GM21381 (cell line): Measurements from ENCODE around the gene NSMF.

Experiments
- ATAC-seq: cut with Tn5 transposase; IDR thresholded peaks from one replicate; pipeline ENCODE4 v1.9.1; 2021; ENCODE audit warnings: mild to moderate bottlenecking, moderate library complexity; ENCODE audit not compliant: unreplicated experiment

The NSMF gene

GRCh38 chr9:137434498-137435380 lies 24.4 kb downstream of the NSMF start:
- no peak for ATAC-seq

- ATAC-seq: no peak
Measured at GRCh38 chr9:137433916-137434431, 25.2 kb downstream of the NSMF start.

GRCh38 chr9:137433349-137433915 lies 25.7 kb downstream of the NSMF start:
- no peak for ATAC-seq

- no peak for ATAC-seq
Measured at GRCh38 chr9:137432687-137433348, 26.3 kb downstream of the NSMF start.

- no peak for ATAC-seq
Measured at GRCh38 chr9:137431416-137431931, 27.7 kb downstream of the NSMF start.

DNA sequence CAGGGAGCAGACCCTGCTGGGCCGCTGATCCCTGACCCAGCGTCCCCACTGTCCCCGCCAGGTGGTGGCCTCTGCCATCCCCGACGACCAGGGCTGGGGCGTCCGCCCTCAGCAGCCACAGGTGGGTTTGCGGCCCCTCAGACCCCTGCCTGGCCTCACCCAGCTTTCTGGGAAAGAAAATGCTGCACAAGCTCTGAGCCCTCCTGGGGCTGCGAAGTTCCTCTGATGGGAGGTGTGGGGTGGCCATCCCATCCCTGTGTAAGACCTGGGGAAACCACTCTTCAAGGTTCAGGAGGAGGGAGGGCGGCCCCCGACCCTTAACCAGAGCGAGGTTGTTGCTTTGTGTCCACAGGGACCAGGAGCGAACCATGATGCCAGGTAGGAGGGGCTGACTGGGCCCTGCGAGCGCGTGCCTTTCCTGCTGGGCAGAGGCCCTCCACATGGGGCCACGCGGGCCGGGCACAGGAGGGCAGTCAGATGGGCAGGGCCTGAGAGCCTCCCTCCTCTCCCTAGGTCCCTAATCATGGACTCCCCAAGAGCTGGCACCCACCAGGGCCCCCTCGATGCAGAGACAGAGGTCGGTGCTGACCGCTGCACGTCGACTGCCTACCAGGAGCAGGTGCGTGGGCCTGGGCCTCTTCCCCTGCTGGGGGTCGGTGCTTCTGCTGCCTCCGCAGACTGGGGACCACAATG lies 28.3 kb downstream of the NSMF start:
- ATAC-seq: no peak

DNA sequence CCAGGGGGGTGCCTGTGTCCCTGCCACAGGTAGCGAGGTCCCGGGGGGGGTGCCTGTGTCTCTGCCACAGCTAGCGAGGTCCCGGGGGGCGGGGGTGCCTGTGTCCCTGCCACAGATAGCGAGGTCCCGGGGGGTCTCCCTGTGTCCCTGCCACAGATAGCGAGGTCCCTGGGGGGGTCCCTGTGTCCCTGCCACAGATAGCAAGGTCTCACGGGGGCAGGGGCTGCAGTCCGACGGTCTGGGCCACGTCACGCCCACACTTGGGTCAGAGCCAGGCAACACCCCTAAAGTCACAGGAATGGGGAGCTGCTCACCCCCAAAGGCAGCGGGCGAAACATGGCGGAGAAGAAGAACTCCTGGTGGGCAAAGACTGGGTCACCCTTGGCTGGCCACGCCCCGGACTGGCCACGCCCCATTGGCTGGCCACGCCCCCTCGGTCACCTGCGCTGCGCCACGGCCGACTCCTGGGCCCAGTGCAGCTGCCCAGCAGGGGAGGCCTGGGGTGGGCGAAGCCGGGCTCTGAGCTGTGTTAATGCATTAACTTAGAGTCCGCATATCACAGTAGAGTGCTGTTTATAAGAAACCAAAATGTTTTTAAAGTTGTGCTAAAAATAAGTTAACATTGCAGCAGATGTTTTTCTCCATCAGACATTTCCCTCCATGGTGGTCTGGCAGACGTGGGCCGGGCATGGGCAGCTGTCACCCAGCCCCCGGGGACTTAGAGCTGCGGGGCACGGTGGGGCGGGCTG lies 29.0 kb downstream of the NSMF start:
- ATAC-seq: no peak

- ATAC-seq: no peak
Measured at GRCh38 chr9:137429546-137429890, 29.6 kb downstream of the NSMF start.

GRCh38 chr9:137428841-137429545 lies 30.1 kb downstream of the NSMF start:
- ATAC-seq: no peak

- ATAC-seq: no peak
Measured at GRCh38 chr9:137428311-137428630, 30.9 kb downstream of the NSMF start.

DNA sequence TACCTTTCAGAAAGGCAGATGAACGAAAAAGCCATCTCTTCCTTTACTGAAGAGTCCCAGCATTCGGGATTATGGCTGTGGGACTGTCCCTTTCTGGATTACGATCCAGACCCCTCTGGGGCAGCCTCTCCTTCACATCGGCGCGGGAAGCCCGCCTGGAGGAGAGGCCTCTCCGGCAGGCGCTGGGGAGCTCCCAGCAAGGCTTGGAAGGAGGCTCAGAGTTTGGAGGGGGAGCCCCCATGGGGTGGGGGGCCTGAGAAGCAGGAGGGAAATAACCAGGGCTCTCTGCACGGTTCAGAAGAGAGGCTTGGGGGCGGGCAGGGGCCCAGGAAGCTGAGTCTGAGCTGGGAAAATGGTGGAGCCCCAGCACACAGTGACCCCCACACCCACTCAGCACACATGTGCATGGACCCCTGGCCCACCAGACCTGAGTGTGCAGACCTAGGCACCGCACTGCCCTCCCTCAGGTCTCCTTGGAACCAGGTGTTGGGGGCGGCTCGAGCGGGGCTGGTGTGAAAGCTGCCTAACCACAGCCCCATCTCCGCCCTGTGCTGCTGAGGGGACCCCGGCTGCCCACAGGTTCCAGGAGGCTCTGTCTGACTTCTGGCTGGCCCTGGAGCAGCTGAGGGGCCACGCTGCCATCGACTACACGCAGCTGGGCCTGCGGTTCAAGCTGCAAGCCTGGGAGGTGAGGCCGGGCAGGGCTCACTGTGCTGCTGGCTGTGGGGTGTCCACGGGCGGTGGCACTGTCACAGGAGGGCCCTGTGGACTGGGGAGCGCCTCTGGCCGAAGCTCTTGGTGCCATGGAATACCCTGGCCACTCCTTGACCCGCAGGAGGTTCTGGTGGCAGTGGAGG lies 31.5 kb downstream of the NSMF start:
- ATAC-seq: no peak

- no peak for ATAC-seq
Measured at GRCh38 chr9:137426018-137426681, 33.0 kb downstream of the NSMF start.

DNA sequence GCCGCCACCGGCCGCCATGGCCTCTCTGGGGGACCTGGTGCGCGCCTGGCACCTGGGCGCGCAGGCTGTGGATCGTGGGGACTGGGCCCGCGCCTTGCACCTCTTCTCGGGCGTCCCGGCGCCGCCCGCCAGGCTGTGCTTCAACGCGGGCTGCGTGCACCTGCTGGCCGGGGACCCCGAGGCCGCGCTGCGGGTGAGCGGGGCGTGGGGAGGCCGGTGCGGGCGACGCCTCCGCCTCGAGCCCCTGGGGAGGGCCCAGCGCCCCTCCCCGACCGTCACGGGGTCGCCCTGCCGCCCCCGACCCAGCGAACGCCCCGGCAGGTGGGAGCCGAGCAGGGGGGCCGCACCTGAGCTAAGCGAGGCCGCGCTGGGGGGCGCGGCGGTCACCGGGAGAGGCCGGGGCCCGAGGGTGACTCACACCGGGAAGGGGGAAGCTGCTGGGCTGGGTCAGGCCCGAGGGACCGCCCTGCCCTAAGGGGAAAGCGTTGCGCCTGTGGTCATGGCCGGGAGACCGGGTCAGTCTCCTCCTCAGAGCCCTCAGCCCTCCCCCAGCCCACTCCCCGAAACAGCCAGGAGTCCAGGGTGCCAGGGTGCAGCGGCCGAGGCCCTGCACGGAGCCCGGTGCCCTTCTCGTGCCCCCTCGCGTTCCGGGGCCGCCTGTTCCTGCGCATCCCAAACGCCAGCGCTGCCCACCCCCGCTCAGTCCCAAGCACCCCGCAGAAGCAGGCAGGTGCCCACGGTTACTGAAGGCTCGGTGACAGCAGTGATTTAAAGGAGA lies 35.4 kb downstream of the NSMF start:
- ATAC-seq: peak; percentile 29

GRCh38 chr9:137422604-137423513 lies 36.3 kb downstream of the NSMF start, which contains the start of the genes EXD3 and NOXA1:
TSS of gene EXD3 (minus strand) at chr9:137423162. CDS start at chr9:137395357, 27,805 bp downstream.
TSS of gene NOXA1 (plus strand) at chr9:137423393. CDS start at chr9:137423530, 137 bp downstream.
- ATAC-seq: peak; percentile 80

DNA sequence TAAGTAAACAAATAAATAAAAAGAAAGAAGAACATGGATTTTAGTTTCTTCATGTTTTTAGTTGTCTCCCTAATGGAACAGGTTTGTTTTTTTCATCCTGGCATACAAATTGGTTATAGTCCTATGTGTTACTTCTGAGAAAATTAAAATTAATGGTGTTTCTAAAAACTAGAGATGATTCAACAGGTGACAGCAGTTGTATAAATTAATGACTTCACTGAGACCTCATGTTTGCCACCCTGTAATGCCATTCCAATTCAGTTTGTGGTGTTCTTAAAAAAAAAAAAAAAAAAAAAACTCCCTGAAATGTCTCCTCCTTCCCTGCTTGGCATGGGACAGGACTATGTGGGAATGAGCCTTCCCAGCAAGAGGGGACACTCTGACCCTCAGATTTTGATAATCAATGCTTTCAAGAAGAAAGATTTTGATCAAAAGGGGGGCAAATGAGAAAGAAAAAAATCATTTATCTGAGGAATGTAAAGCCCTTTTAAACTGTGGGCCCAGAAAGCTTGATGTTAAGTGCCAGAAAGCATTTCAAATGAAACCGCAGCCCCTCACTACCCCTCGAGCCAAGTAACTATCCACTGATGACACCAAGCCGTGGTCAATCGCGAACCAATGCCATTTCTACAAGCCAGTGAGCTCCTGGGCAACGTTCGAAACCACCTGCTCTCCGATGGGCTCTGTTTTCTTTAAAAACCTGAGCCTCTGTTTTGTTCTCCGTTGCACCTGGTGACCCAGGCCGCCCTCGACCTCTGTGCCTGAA lies 37.1 kb downstream of the NSMF start:
- ATAC-seq: no peak
